HG02763 (cell line): ENCODE results near the gene CNMD.
"Not testable (repeated sequence)": the region's sequence is repeated elsewhere in the genome, so short reads cannot be mapped to it uniquely, and the experiment has no call there.

ENCODE experiments used
- ATAC-seq: cut with Tn5 transposase; IDR thresholded peaks from one replicate; pipeline ENCODE4 v1.9.1; 2021; ENCODE audit warnings: mild to moderate bottlenecking, moderate library complexity; ENCODE audit not compliant: unreplicated experiment

The CNMD gene

DNA sequence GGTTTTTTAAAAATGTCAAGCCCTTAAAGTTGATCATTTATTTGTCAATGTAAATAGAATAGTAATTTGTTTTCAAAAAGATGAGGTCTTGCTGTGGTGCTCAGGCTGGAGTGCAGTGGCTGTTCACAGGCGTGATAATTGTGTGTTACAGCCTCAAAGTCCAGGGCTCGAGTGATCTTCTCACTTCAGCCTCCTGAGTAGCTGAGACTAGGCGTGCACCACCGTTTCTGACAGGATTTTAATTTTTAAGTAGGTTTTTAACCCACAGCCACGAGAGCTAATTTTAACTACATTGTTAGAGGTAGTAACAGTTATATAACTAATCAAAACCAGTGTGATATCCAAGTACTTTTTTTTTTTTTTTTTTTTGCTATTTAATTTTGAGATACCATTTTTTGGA lies 43.1 kb downstream of the CNMD start:
- no peak for ATAC-seq

DNA sequence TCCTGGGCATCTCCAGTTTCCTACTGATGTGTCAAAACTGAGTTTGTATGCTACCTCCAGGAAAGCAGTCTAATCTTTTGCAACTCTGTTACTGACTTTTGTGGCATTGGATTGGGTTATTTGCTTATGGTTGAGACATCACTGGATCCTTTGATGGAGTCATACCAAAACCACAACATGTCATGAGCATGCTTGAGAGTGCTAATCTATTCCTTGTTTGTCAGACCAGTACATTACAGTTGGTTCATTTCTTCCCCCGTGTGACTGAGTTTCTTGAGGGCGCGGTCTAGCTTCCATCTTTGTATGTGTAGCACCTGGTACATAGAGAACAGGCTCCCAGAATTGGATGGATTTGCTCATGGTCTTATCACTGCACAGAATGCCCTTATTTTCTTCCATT lies 43.8 kb downstream of the CNMD start:
- no peak for ATAC-seq

DNA sequence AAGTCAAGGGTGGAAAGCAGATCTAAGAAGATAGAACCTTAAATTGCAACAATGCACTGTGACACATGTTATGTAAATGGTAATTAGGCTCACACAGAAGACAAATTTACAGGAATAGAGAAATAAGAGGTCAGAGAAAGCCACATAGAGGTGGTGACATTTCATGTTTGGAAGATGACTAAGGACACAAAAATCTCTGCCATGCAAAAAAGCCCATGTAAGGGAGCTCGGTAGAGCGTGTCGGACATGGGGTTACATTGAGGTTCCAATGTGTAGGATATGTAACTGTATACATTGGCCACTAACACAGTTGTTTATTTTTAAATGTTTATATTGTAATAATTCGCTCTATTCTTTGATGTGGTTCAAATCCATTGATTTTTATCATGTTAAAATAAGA lies 53.2 kb downstream of the CNMD start:
- ATAC-seq = no peak

DNA sequence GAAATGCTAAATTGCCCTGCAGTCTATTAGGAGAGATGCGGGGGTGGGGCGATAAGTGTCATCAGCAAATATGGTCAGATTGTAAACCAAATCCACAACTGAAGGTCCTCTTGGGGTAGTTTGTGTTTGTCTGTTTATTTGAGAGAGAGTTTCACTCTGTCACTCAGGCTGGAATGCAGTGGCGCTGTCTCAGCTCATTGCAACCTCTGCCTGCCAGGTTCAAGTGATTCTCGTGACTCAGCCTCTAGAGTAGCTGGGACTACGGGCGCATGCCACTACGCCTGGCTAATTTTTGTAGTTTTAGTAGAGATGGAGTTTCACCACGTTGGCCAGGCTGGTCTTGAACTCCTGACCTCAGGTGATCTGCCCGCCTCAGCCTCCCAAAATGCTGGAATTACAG lies 53.8 kb downstream of the CNMD start:
- ATAC-seq = not testable (repeated sequence)

DNA sequence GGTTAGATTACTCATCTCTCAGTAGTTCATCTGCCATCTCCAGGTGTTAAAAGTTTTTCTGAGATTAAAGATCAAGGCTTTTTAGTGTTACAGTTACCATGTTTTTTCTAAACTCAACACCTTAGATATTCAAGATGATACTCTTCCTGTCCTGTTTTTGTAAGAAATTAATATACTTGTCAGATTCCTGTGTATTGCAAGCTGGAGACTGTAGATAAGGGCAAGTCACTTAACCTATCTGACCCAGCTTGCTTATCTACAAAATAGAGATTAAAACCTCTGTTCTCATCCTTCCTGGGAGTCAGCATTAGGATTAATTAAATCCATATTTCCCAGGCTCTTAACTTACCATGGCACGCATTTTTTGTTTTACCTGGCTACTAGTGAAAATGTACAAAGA lies 61.8 kb downstream of the CNMD start:
- ATAC-seq = no peak

DNA sequence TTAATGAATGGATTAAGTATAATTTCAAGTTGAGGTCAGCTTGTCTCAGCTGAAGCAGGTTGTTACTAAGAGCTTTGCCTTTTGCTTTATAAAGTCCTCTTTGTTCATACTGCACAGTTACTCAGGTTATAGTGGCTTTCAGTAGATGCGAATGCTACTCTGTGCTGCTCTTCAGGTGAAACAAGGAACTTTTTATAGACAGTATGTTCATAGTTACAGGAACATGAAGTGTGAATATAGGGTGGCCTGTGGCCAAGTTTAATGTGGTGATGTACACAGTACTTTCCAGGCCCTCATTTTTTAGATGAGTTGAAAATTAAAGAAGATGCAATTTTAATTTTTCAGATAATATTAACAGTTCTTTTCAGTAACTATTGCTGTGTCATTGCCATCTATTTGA lies 66.2 kb downstream of the CNMD start:
- no peak for ATAC-seq

DNA sequence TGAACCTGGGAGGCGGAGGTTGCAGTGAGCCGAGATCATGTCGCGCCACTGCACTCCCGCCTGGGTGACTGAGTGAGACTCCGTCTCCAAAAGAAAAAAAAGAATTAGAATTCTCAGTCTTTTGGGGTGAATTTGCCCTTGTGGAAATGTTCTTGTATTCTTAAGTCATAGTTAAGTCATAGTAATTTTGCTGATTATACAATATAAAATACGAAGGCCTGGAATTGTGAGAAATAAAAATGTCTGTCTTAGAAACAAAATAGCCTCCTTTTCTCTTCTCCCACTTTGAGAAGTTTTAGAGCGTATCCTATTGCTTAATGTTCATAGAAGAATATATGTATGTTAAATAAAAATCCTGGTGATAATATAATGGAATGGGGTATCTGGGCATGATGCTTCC lies 68.9 kb downstream of the CNMD start:
- no peak for ATAC-seq

DNA sequence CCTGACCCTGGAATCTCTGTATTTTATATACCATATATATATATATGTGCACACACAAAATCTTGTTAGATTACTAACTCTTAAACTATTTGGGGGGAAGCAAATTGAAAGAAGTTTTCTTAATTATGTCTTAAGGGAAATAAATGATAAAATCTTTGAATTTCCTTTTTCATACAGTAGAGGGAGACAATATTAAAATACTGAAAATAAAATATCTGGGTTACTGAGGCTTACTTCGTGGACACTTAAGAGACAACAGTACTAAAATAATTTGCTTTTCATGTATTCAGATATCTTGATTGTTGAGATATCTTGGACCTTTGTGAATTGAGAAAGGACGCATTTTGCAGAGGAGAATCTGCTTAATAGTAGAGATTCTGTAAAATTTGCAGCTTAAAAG lies 69.9 kb downstream of the CNMD start:
- no peak for ATAC-seq

DNA sequence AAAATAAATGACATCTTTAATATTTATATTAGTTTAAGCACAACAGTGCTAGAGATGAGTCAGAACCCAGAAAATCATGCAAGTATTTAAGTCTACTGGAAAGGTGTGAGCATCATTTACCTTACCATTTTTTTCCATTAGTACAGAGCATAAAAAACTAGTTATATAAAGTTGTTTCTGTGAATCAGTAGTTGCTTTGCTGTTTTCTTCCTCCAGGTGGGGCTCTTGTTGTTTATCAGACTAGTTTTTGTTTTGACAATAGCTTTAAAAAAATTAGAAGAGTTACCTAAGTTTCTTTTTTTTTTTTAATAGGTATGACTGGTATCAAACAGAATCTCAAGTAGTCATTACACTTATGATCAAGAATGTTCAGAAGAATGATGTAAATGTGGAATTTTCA lies 74.3 kb downstream of the CNMD start:
- ATAC-seq = no peak

DNA sequence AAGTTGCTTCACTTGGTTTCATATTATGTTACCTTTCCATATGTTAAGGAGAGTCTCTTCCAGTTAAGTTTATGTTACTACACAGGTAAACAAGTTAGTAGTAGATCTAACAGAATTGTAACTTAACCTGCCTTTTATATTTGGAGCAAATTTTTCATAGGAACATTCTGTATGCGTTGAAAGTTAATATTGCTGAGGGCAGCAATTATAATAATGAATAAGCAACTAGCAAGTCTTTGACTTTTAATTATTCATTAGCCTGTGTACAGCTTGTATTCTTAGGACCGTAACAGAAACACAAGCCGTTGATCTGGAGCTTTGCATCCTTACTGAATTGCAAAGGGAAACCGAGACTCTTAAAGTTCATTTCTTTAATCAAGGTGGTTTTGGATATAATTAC lies 75.3 kb downstream of the CNMD start:
- ATAC-seq = no peak

DNA sequence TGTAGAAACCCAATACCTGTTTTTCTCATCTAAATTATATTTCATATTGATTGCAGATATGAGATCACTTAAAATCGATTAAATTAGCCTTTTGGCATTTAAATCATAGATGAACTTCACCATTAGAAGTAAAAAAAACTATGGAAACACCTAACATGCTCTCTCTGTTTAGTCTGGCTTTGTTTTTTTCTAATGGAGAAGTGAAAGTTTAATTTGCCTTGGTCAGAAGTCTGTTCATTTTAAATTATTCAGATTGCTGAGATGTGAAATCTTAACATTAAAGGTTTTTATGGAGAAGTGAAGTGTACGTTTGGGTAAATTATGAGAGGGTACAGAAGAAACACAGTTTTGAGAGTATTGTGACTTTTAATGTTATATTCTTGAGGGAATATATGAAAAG lies 80.3 kb downstream of the CNMD start:
- no peak for ATAC-seq
